H1 (cell line): ENCODE measurements around the gene MBLAC1. TPM values are rescaled to one million over a fixed set of nuclear protein-coding genes. Genes with fewer than 3 reads are reported as not detected.

ENCODE experiments used
- CTCF ChIA-PET: fragments of 300-600 bp; sonication (Branson Sonifier 250); formaldehyde crosslinking; loops from one replicate; lab custom pipeline; 2021; ENCODE audit not compliant: partially characterized antibody; lab: Charles Lee
- POLR2A ChIA-PET: fragments of 300-600 bp; sonication (Branson Sonifier 250); formaldehyde crosslinking; loops from one replicate; lab custom pipeline; 2021; ENCODE audit warnings: inconsistent platforms; ENCODE audit not compliant: partially characterized antibody; lab: Charles Lee
- DNase-seq, 2 experiments: peaks; one replicate each; pipeline versions ENCODE4 v3.0.0 to v3.0.0-alpha.2; 2010 to 2022; ENCODE audit warnings: low spot score in 2 of 2, low read depth in 1 of 2, mixed read lengths in 1 of 2
- FAIRE-seq: peaks from 2 replicates; lab custom pipeline; 2011; peaks lifted over from hg19 to GRCh38; lab: Jason Lieb, UNC
- H2AFZ ChIP-seq: 2 replicates; pipeline ENCODE4 v1.8.1; 2012; ENCODE audit warnings: low read length, inconsistent platforms
- H2AK5ac ChIP-seq: 2 replicates; pipeline ENCODE4 v1.6.1; 2013; ENCODE audit warnings: low read depth, low read length
- H2BK120ac ChIP-seq: replicated peaks from 2 replicates; pipeline ENCODE3; 2013; ENCODE audit warnings: low read depth, low read length, inconsistent platforms
- H2BK12ac ChIP-seq: 2 replicates; pipeline ENCODE4 v1.6.1; 2013; ENCODE audit warnings: low read depth, low read length
- H2BK15ac ChIP-seq: 2 replicates; pipeline ENCODE4 v1.6.1; 2013; ENCODE audit warnings: low read length
- H2BK20ac ChIP-seq: 2 replicates; pipeline ENCODE4 v1.6.1; 2013; ENCODE audit warnings: low read length
- H2BK5ac ChIP-seq: 2 replicates; pipeline ENCODE4 v1.6.1; 2013; ENCODE audit warnings: low read depth, low read length
- H3K14ac ChIP-seq: 2 replicates; pipeline ENCODE4 v1.6.1; 2013; ENCODE audit warnings: inconsistent platforms; ENCODE audit not compliant: insufficient read length
- H3K18ac ChIP-seq: 2 replicates; pipeline ENCODE4 v1.6.1; 2013; ENCODE audit warnings: low read length; ENCODE audit errors: extremely low read depth
- H3K23ac ChIP-seq: 2 replicates; pipeline ENCODE4 v1.6.1; 2013; ENCODE audit warnings: inconsistent platforms; ENCODE audit not compliant: insufficient read length
- H3K23me2 ChIP-seq: 2 replicates; pipeline ENCODE4 v1.6.1; 2013; ENCODE audit warnings: low read depth, low read length
- H3K27ac ChIP-seq: 2 replicates; pipeline ENCODE4 v1.6.1; 2011; ENCODE audit warnings: low read depth, low read length, inconsistent platforms
- H3K27me3 ChIP-seq, 4 experiments: replicated peaks in 1 of 4; 1 replicate in 1 of 4; 2 replicates in 3 of 4; pipeline versions ENCODE4 v1.6.1 to v1.8.1; 2011 to 2013; ENCODE audit warnings: low read length in 3 of 4, mild to moderate bottlenecking in 3 of 4, inconsistent platforms in 2 of 4, mixed read lengths in 2 of 4, moderate library complexity in 1 of 4; ENCODE audit not compliant: control insufficient read depth in 3 of 4, insufficient read depth in 3 of 4; ENCODE audit errors: extremely low read depth in 1 of 4
- H3K36me3 ChIP-seq, 4 experiments: 2 replicates each; pipeline versions ENCODE4 v1.6.1 to v1.8.1; 2011 to 2013; ENCODE audit warnings: mild to moderate bottlenecking in 4 of 4, low read length in 3 of 4, moderate library complexity in 2 of 4, control low read depth in 1 of 4, inconsistent platforms in 1 of 4; ENCODE audit not compliant: insufficient read depth in 4 of 4, control insufficient read depth in 2 of 4
- H3K4ac ChIP-seq: replicated peaks from 2 replicates; pipeline ENCODE3; 2013; ENCODE audit warnings: low read length, low read depth, mixed read lengths, inconsistent platforms; ENCODE audit not compliant: insufficient read length
- H3K4me1 ChIP-seq, 4 experiments: replicated peaks in 1 of 4; 1 replicate in 1 of 4; 2 replicates in 3 of 4; pipeline versions ENCODE4 v1.6.1 to v1.8.1; 2011 to 2013; ENCODE audit warnings: low read length in 3 of 4, inconsistent platforms in 2 of 4, mixed read lengths in 1 of 4; ENCODE audit not compliant: insufficient read depth in 4 of 4, control insufficient read depth in 3 of 4
- H3K4me2 ChIP-seq, 2 experiments: 2 replicates each; pipeline versions ENCODE4 v1.6.1 to v1.8.1; 2011 to 2013; ENCODE audit warnings: low read depth in 2 of 2, low read length in 2 of 2, control low read depth in 1 of 2, inconsistent platforms in 1 of 2, mild to moderate bottlenecking in 1 of 2; ENCODE audit not compliant: insufficient read depth in 1 of 2
- H3K4me3 ChIP-seq, 4 experiments: fragments of 200-600, 300-600 bp in 1 of 4; sonication (generic), shearing (Covaris generic), sonication (Bioruptor Twin) in 1 of 4; 2 replicates each; pipeline versions ENCODE4 v1.5.1 to v1.8.1; 2011 to 2016; ENCODE audit warnings: low read length in 4 of 4, low read depth in 3 of 4, control low read depth in 2 of 4, inconsistent platforms in 2 of 4, mild to moderate bottlenecking in 2 of 4, mixed read lengths in 1 of 4, moderate library complexity in 1 of 4; ENCODE audit not compliant: insufficient read depth in 2 of 4; ENCODE audit errors: extremely low read depth in 1 of 4
- H3K56ac ChIP-seq: replicated peaks from 2 replicates; pipeline ENCODE3; 2013; ENCODE audit warnings: low read depth, mild to moderate bottlenecking, mixed read lengths, low read length, inconsistent platforms; ENCODE audit not compliant: insufficient read length
- H3K79me1 ChIP-seq: 2 replicates; pipeline ENCODE4 v1.6.1; 2013; ENCODE audit warnings: low read depth, low read length, control low read depth
- H3K79me2 ChIP-seq, 2 experiments: 2 replicates each; pipeline versions ENCODE4 v1.6.1 to v1.8.1; 2012 to 2013; ENCODE audit warnings: low read length in 2 of 2, mild to moderate bottlenecking in 2 of 2, inconsistent platforms in 1 of 2; ENCODE audit not compliant: insufficient read depth in 2 of 2, control insufficient read depth in 1 of 2
- H3K9ac ChIP-seq, 4 experiments: replicated peaks in 1 of 4; 1 replicate in 1 of 4; 2 replicates in 3 of 4; pipeline versions ENCODE4 v1.6.1 to v1.8.1; 2011 to 2013; ENCODE audit warnings: low read depth in 3 of 4, low read length in 3 of 4, control low read depth in 2 of 4, mild to moderate bottlenecking in 2 of 4, moderate library complexity in 2 of 4, inconsistent platforms in 1 of 4; ENCODE audit errors: extremely low read depth in 1 of 4
- H3K9me3 ChIP-seq, 2 experiments: 2 replicates each; pipeline versions ENCODE4 v1.6.1 to v1.8.1; 2012 to 2013; ENCODE audit warnings: mild to moderate bottlenecking in 2 of 2, moderate library complexity in 2 of 2, control low read depth in 1 of 2, inconsistent platforms in 1 of 2, low read depth in 1 of 2, low read length in 1 of 2, mixed read lengths in 1 of 2; ENCODE audit not compliant: insufficient read depth in 2 of 2
- H4K20me1 ChIP-seq, 2 experiments: replicated peaks in 1 of 2; 2 replicates each; pipeline versions ENCODE3 to v1.8.1; 2011 to 2013; ENCODE audit warnings: inconsistent platforms in 2 of 2, low read length in 2 of 2, mild to moderate bottlenecking in 1 of 2; ENCODE audit not compliant: insufficient read depth in 2 of 2, control insufficient read depth in 1 of 2
- H4K5ac ChIP-seq: 2 replicates; pipeline ENCODE4 v1.6.1; 2013; ENCODE audit warnings: low read length, low read depth, mixed read lengths, inconsistent platforms; ENCODE audit not compliant: insufficient read length
- H4K8ac ChIP-seq: 2 replicates; pipeline ENCODE4 v1.8.0; 2013; ENCODE audit warnings: mild to moderate bottlenecking, moderate library complexity, low read length, inconsistent platforms; ENCODE audit not compliant: insufficient read depth; ENCODE audit errors: extremely low read depth
- H4K91ac ChIP-seq: replicated peaks from 2 replicates; pipeline ENCODE3; 2013; ENCODE audit warnings: low read length, mixed read lengths, inconsistent platforms; ENCODE audit not compliant: insufficient read length
- ASH2L ChIP-seq: fragments of 200-600, 300-600 bp; sonication (generic); IDR thresholded peaks from one replicate; pipeline ENCODE4 v1.7.1; 2017; ENCODE audit warnings: low read length
- GABPA ChIP-seq: IDR thresholded peaks from 2 replicates; pipeline ENCODE4 v1.6.1; 2011; ENCODE audit warnings: mild to moderate bottlenecking, low read length, moderate library complexity, borderline replicate concordance; ENCODE audit not compliant: insufficient read depth
- HDAC2 ChIP-seq, 2 experiments: fragments of 300-600 bp in 1 of 2; sonication (generic) in 1 of 2; IDR thresholded peaks; 2 replicates each; pipeline ENCODE4 v1.6.1; 2011 to 2012; ENCODE audit warnings: low read depth in 2 of 2, low read length in 2 of 2, mild to moderate bottlenecking in 2 of 2, moderate library complexity in 2 of 2, borderline replicate concordance in 1 of 2, inconsistent platforms in 1 of 2
- KDM1A ChIP-seq: fragments of 200-600, 300-600 bp; sonication (generic); IDR thresholded peaks from 2 replicates; pipeline ENCODE4 v1.7.1; 2016; ENCODE audit warnings: mild to moderate bottlenecking, low read length, borderline replicate concordance
- MAFK ChIP-seq: IDR thresholded peaks from 2 replicates; pipeline ENCODE4 v1.6.1; 2012; ENCODE audit warnings: low read depth, mild to moderate bottlenecking, improper control_type of control experiment, low read length
- PHF8 ChIP-seq: fragments of 200-600 bp; sonication (generic); conservative IDR thresholded peaks from 2 replicates; pipeline ENCODE4 v1.7.1; 2012; ENCODE audit warnings: low read depth, mild to moderate bottlenecking, inconsistent platforms, low read length, moderate library complexity
- POLR2AphosphoS5 ChIP-seq: IDR thresholded peaks from 2 replicates; pipeline ENCODE4 v1.6.1; 2011; ENCODE audit warnings: low read depth, low read length
- POU5F1 ChIP-seq: IDR thresholded peaks from 2 replicates; pipeline ENCODE4 v1.6.1; 2011; ENCODE audit warnings: low read depth, mild to moderate bottlenecking, low read length, moderate library complexity
- SIX5 ChIP-seq: IDR thresholded peaks from 2 replicates; pipeline ENCODE4 v1.6.1; 2011; ENCODE audit warnings: mild to moderate bottlenecking, low read depth, low read length
- SP1 ChIP-seq: IDR thresholded peaks from 2 replicates; pipeline ENCODE4 v1.6.1; 2011; ENCODE audit warnings: low read depth, low read length
- SP2 ChIP-seq: IDR thresholded peaks from 2 replicates; pipeline ENCODE4 v1.6.1; 2012; ENCODE audit warnings: mild to moderate bottlenecking, low read length, inconsistent platforms
- SUZ12 ChIP-seq: fragments of 200-600 bp; sonication (generic); IDR thresholded peaks from 2 replicates; pipeline ENCODE4 v1.6.1; 2012; ENCODE audit warnings: mild to moderate bottlenecking, inconsistent platforms, low read length, moderate library complexity, mixed read lengths
- TAF7 ChIP-seq: optimal IDR thresholded peaks from 2 replicates; pipeline ENCODE3; 2011; ENCODE audit warnings: low read depth, mild to moderate bottlenecking, inconsistent platforms, low read length, moderate library complexity, borderline replicate concordance
- WGBS, 2 experiments: shearing (Covaris generic) in 1 of 2; methylation state at CpG; one replicate each; pipeline versions ENCODE4 v1.1.6 to v1.1.7; 2013 to 2015; ENCODE audit warnings: low lambda C conversion rate in 2 of 2, mixed read lengths in 2 of 2, inconsistent platforms in 1 of 2, low coverage in 1 of 2, missing lambda C conversion rate in 1 of 2; ENCODE audit not compliant: insufficient replicate concordance in 2 of 2, insufficient coverage in 1 of 2, insufficient read length in 1 of 2; ENCODE audit errors: extremely low coverage in 1 of 2, missing lambda C conversion rate in 1 of 2; 5-methylcytosine and 5-hydroxymethylcytosine counted together
- polyA plus RNA-seq, 7 experiments: library from polyadenylated mRNA; depleted of rRNA in 3 of 7; stranded (reverse) in 5 of 7; unstranded in 2 of 7; fragments of >200 nt in 5 of 7; fragments of 200-250 nt in 2 of 7; gene quantifications; 1 replicate in 5 of 7; 2 replicates in 1 of 7; 4 replicates in 1 of 7; pipeline versions ENCODE4 v1.2.1 to v1.2.3, GENCODE V29; 2011 to 2013; ENCODE audit warnings: missing spikeins in 2 of 7, mixed read lengths in 2 of 7
- total RNA-seq: library from RNA; stranded (reverse); fragmentation: NEBNext Ultra II Directional; extraction: Animal tissue kit (Norgen Biotek cat#: 25700); gene quantifications from 2 replicates; pipeline ENCODE4 v1.2.1, GENCODE V29; 2021
- TF ChIP-seq, protein P1 (sequence below): IDR thresholded peaks from 2 replicates; pipeline ENCODE4 v1.6.1; 2012; ENCODE audit warnings: inconsistent platforms

MBLAC1 gene
- total and polyA plus RNA-seq, 2 of the 8 experiments (the other 6 are each of a cell fraction or from before 2014, with no cell fraction given), result 1.00 to 1.7 TPM

DNA sequence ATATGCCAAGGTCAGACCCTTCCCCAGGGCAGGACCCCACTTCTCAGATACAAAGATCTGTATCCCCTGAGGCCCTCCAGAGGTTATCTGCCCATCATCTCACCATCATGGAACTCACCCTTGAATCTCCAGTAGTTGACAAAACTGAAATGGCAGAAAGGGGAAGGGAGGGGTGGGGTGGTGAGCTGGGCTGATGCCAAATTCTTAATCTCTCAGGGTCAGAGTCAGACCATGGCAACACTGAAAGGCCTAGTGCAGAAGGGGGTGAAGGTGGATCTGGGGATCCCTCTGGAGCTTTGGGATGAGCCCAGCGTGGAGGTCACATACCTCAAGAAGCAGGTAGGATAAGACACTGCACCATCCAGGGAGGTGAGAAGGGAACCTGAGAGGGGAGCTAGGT is 4.2 kb upstream of the MBLAC1 start:
- WGBS, 2 experiments, result 67% methylated on average over 1 of the region's 1 CpG; no CpG with 5 or more reads in 1 of the 2 experiments
- no peak for FAIRE-seq
- H2AK5ac ChIP-seq, result no peak overlapping the region
- CTCF ChIA-PET, result interaction anchor here (0.8 to 5.3 kb wide), 5 partner anchors 10 to 80 kb away, joined by 3 to 24 read pairs (median 4); no protein-coding TSS in a partner anchor
- peaks cover 12% of the 10 kb centered on the region for H3K23me2 ChIP-seq
- 0 out of 2 replicates have a peak, but pooled peaks cover 2% of the 10 kb centered on the region for H3K79me1 ChIP-seq
- no peaks in the 10 kb centered on the region for H3K9me3 ChIP-seq
- no peak overlapping the region for H2BK5ac ChIP-seq
- no peak overlapping the region for H2BK120ac ChIP-seq
- H2BK20ac ChIP-seq, result no peak overlapping the region
- H3K23ac ChIP-seq, result no peak overlapping the region
- H3K14ac ChIP-seq, result no peak overlapping the region
- no peak overlapping the region for H2AFZ ChIP-seq
- no peak overlapping the region for H3K56ac ChIP-seq
- H4K20me1 ChIP-seq, result no peaks in the 10 kb centered on the region
- H4K91ac ChIP-seq, result no peak overlapping the region
- no peak overlapping the region for H3K4me2 ChIP-seq
- H3K4me1 ChIP-seq, result peaks cover 0 to 5% (median 1%) of the 10 kb centered on the region in 4 experiments; a peak in 4 of 7 replicates
- H3K9ac ChIP-seq, result no peak overlapping the region
- H2BK15ac ChIP-seq, result no peak overlapping the region
- H4K8ac ChIP-seq, result no peak overlapping the region
- H3K27me3 ChIP-seq, result no peaks in the 10 kb centered on the region
- no peak overlapping the region for H3K4me3 ChIP-seq
- no peak overlapping the region for H4K5ac ChIP-seq
- DNase-seq, result no peak
- no peak overlapping the region for H2BK12ac ChIP-seq
- H3K27ac ChIP-seq, result no peak overlapping the region
- H3K4ac ChIP-seq, result no peak overlapping the region
- POLR2A ChIA-PET, result interaction anchor here (0.8 to 19.1 kb wide), 6 partner anchors 9 to 30 kb away, joined by 3 to 414 read pairs (median 6); partner anchors contain the start of genes AP4M1 and MCM7
- H3K18ac ChIP-seq, result no peak overlapping the region
- H3K79me2 ChIP-seq, result peaks cover 0 to 6% of the 10 kb centered on the region in 2 experiments; a peak in 1 of 4 replicates
- H3K36me3 ChIP-seq, result no peaks in the 10 kb centered on the region
- TF ChIP-seq GABPA (no peak), POU5F1 (no peak), TAF7 (no peak), SP1 (no peak), KDM1A (no peak), SIX5 (no peak), SUZ12 (no peak), PHF8 (no peak), ASH2L (no peak), HDAC2 (IDR thresholded peaks at IDR 0.05; ENCODE audit: borderline replicate concordance in 1 of 2, low read depth in 2 of 2, low read length in 2 of 2) (no peak), SP2 (no peak), POLR2AphosphoS5 (no peak), MAFK (no peak)
- TF ChIP-seq, protein P1, sequence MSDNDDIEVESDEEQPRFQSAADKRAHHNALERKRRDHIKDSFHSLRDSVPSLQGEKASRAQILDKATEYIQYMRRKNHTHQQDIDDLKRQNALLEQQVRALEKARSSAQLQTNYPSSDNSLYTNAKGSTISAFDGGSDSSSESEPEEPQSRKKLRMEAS, result no peak
